ENCODE results near the gene SCCPDH. TPM values are rescaled to one million over a fixed set of nuclear protein-coding genes. Genes with fewer than 3 reads are reported as not detected.

The SCCPDH gene
- total RNA-seq, 1 donor from 2014 or later: 29.4 TPM

- intact Hi-C loops (cut with micrococcal nuclease): no loop called here
- Histone ChIP-seq H3K36me3 (peaks cover 40% of the 10 kb centered on the region), H3K27me3 (ENCODE audit: low read depth) (no peaks in the 10 kb centered on the region), H3K9me3 (replicated peaks) (no peaks in the 10 kb centered on the region), H3K4me3 (no peak overlapping the region), H3K4me1 (peaks cover 27% of the 10 kb centered on the region), H3K27ac (replicated peaks) (no peak overlapping the region)
- DNase-seq: no peak
- no peak for TF ChIP-seq CTCF (IDR thresholded peaks at IDR 0.05; ENCODE audit: borderline replicate concordance)
Observed at GRCh38 chr1:246771366-246771765, 47.2 kb downstream of the SCCPDH start.

- Histone ChIP-seq H3K9me3 (replicated peaks) (no peaks in the 10 kb centered on the region), H3K4me3 (no peak overlapping the region), H3K27ac (replicated peaks) (no peak overlapping the region), H3K27me3 (ENCODE audit: low read depth) (no peaks in the 10 kb centered on the region), H3K4me1 (peaks cover 17% of the 10 kb centered on the region), H3K36me3 (peaks cover 44% of the 10 kb centered on the region)
- intact Hi-C loops (cut with micrococcal nuclease): no loop called here
- no peak for TF ChIP-seq CTCF (IDR thresholded peaks at IDR 0.05; ENCODE audit: borderline replicate concordance)
- no peak for DNase-seq
Observed at GRCh38 chr1:246772686-246773085, 48.5 kb downstream of the SCCPDH start.

GRCh38 chr1:246773213-246773641 is 49.0 kb downstream of the SCCPDH start:
- DNase-seq: no peak
- H3K4me3 ChIP-seq: no peak overlapping the region
- H3K36me3 ChIP-seq: peaks cover 41% of the 10 kb centered on the region
- H3K27ac ChIP-seq (replicated peaks): no peak overlapping the region
- TF ChIP-seq CTCF (IDR thresholded peaks at IDR 0.05; ENCODE audit: borderline replicate concordance): no peak
- H3K9me3 ChIP-seq (replicated peaks): no peaks in the 10 kb centered on the region
- intact Hi-C loops (cut with micrococcal nuclease): no loop called here
- H3K27me3 ChIP-seq (ENCODE audit: low read depth): no peaks in the 10 kb centered on the region
- peaks cover 17% of the 10 kb centered on the region for H3K4me1 ChIP-seq

GRCh38 chr1:246775531-246776385 is 51.5 kb downstream of the SCCPDH start:
- no peak for DNase-seq
- H3K4me1 ChIP-seq: no peaks in the 10 kb centered on the region
- intact Hi-C loops (cut with micrococcal nuclease): no loop called here
- no peaks in the 10 kb centered on the region for H3K27me3 ChIP-seq (ENCODE audit: low read depth)
- TF ChIP-seq CTCF (IDR thresholded peaks at IDR 0.05; ENCODE audit: borderline replicate concordance): no peak
- no peak overlapping the region for H3K27ac ChIP-seq (replicated peaks)
- H3K4me3 ChIP-seq: no peak overlapping the region
- H3K9me3 ChIP-seq (replicated peaks): no peaks in the 10 kb centered on the region
- H3K36me3 ChIP-seq: peaks cover 45% of the 10 kb centered on the region

- H3K36me3 ChIP-seq: peaks cover 45% of the 10 kb centered on the region
- no peaks in the 10 kb centered on the region for H3K27me3 ChIP-seq (ENCODE audit: low read depth)
- no peaks in the 10 kb centered on the region for H3K9me3 ChIP-seq (replicated peaks)
- intact Hi-C loops (cut with micrococcal nuclease): no loop called here
- H3K4me1 ChIP-seq: peaks cover 1% of the 10 kb centered on the region
- no peak for DNase-seq
- no peak for TF ChIP-seq CTCF (IDR thresholded peaks at IDR 0.05; ENCODE audit: borderline replicate concordance)
- H3K4me3 ChIP-seq: no peak overlapping the region
- no peak overlapping the region for H3K27ac ChIP-seq (replicated peaks)
Observed at GRCh38 chr1:246776923-246777322, 52.7 kb downstream of the SCCPDH start.

All from left ventricle myocardium inferior (tissue), 1 donor.